GM12892 (cell line): ENCODE results near the gene USP11.

Experiments
- POLR2A ChIP-seq: IDR thresholded peaks from 2 replicates; pipeline ENCODE4 v1.6.1; 2011; ENCODE audit warnings: low read depth, low read length, control low read depth
- POLR2AphosphoS5 ChIP-seq: IDR thresholded peaks from 2 replicates; pipeline ENCODE4 v1.6.1; 2011; ENCODE audit warnings: low read depth, low read length, control low read depth

DNA sequence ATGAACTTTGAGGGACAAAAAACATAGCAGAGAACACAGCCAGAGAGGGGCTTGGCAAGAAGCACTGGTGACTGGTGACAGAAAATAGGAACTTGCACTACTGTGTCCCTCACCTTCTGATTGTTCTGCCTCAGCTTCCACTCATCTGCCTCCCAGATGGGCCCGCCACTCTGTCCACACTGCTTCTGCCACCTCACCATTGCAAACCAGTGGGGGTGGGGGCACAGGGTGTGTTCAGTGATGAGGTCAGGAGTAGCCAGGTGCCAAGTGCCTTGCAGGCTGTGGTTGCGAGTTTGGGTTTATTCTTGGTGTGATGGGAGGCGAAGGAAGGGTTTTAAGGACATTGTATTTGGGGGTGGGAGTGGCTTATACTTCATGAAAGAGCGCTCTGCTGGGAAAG, 48.3 kb upstream of the USP11 start:
- TF ChIP-seq POLR2AphosphoS5 (no peak), POLR2A (no peak)
